ENCODE measurements around the gene CCDC88B. TPM values are rescaled to one million over a fixed set of nuclear protein-coding genes. Genes with fewer than 3 reads are reported as not detected.

The CCDC88B gene
- total and polyA plus RNA-seq, 2 experiments from 2014 or later = 6.8 to 12.1 TPM

GRCh38 chr11:64318766-64319761, 20.9 kb upstream of the CCDC88B start:
- peaks cover 23% of the 10 kb centered on the region for H3K4me1 Mint-ChIP-seq
- no peak for TF ChIP-seq NANOG (IDR thresholded peaks at IDR 0.05; ENCODE audit: borderline replicate concordance)
- no peak for TF ChIP-seq CTCF (conservative IDR thresholded peaks at IDR 0.05; ENCODE audit: low read depth in 2 of 2)
- TF ChIP-seq ZNF331 (CRISPR knock-in tag; IDR thresholded peaks at IDR 0.05; ENCODE audit: low read depth) = no peak
- TF ChIP-seq POLR2AphosphoS5 (IDR thresholded peaks at IDR 0.05; ENCODE audit: low read depth) = no peak
- no peak for TF ChIP-seq REST (IDR thresholded peaks at IDR 0.05; ENCODE audit: unreplicated experiment)
- no peak for TF ChIP-seq JUNB (IDR thresholded peaks at IDR 0.05; ENCODE audit: unreplicated experiment)
- no peak for TF ChIP-seq ZNF114 (CRISPR knock-in tag; IDR thresholded peaks at IDR 0.05)
- TF ChIP-seq ZNF462 (CRISPR knock-in tag; IDR thresholded peaks at IDR 0.05) = no peak
- TF ChIP-seq CREB1 (CRISPR knock-in tag; IDR thresholded peaks at IDR 0.05; ENCODE audit: low read depth) = no peak
- TF ChIP-seq ETS1 (IDR thresholded peaks at IDR 0.05) = no peak
- TF ChIP-seq EZH2phosphoT487 (IDR thresholded peaks at IDR 0.05; ENCODE audit: unreplicated experiment) = no peak
- TF ChIP-seq STAT1 (IDR thresholded peaks at IDR 0.05; ENCODE audit: unreplicated experiment) = no peak
- TF ChIP-seq EZH2 (IDR thresholded peaks at IDR 0.05; ENCODE audit: low read depth, unreplicated experiment) = no peak
- peaks cover 3% of the 10 kb centered on the region; the same call in 1 of the 2 replicates for H3K36me3 ChIP-seq (ENCODE audit: insufficient read depth)

More at GRCh38 chr11:64318766-64319761, 20.9 kb upstream of the CCDC88B start:
- Histone ChIP-seq H3K4me2 (peak overlapping the region; percentile 74), H2AFZ (no peak overlapping the region), H3K4me3 (peak overlapping the region; percentile 82), H3K27ac (ENCODE audit: low read depth) (no peak overlapping the region), H3K4me1 (ENCODE audit: insufficient read depth) (peaks cover 12% of the 10 kb centered on the region), H3K79me2 (replicated peaks; ENCODE audit: insufficient read depth) (peaks cover 16% of the 10 kb centered on the region), H3K9me2 (ENCODE audit: insufficient read depth) (no peaks in the 10 kb centered on the region), H4K20me1 (replicated peaks; ENCODE audit: insufficient read depth) (no peaks in the 10 kb centered on the region; the same call in 1 of the 2 replicates), H3F3A (replicated peaks; ENCODE audit: low read depth) (peaks cover 17% of the 10 kb centered on the region; the same call in 1 of the 2 replicates), H3K27me3 (ENCODE audit: insufficient read depth) (no peaks in the 10 kb centered on the region)
- no peaks in the 10 kb centered on the region; the same call in 1 of the 3 replicates for H3K9me3 Mint-ChIP-seq
- peaks cover 23% of the 10 kb centered on the region for H3K27me3 Mint-ChIP-seq (ENCODE audit: insufficient read depth, low read depth, poor library complexity)
- peak overlapping the region; percentile 98 for H3K4me3 Mint-ChIP-seq
- DNase-seq (ENCODE audit: low spot score) (peak; percentile 50), ATAC-seq (no peak)
- H3K27ac Mint-ChIP-seq = peak overlapping the region; percentile 47
- H3K36me3 Mint-ChIP-seq (ENCODE audit: low read depth) = peaks cover 50% of the 10 kb centered on the region
